Measurements from ENCODE around the gene WDR36. TPM values are rescaled to one million over a fixed set of nuclear protein-coding genes. Genes with fewer than 3 reads are reported as not detected.

WDR36 gene
- total and polyA plus RNA-seq, 2 experiments from 2014 or later, result 17.1 to 27.7 TPM

- no peaks in the 10 kb centered on the region for H4K20me1 ChIP-seq (ENCODE audit: insufficient read depth)
- DNase-seq, result no peak
- no peak overlapping the region for H3K4me2 ChIP-seq (ENCODE audit: unreplicated experiment)
- no peaks in the 10 kb centered on the region for H3K27me3 ChIP-seq (replicated peaks; ENCODE audit: insufficient read depth)
- H3K27ac ChIP-seq, result no peak overlapping the region
- WGBS, 2 experiments (ENCODE audit: low coverage in 1 of 2, low lambda C conversion rate in 2 of 2, missing lambda C conversion rate in 2 of 2), result 80 to 86% methylated on average over 2 of the region's 2 CpGs
- H3K4me1 ChIP-seq (ENCODE audit: insufficient read depth), result no peaks in the 10 kb centered on the region
- peaks cover 5% of the 10 kb centered on the region; the same call in 1 of the 2 replicates for H3K79me2 ChIP-seq (ENCODE audit: insufficient read depth)
- TF ChIP-seq EZH2 (IDR thresholded peaks at IDR 0.05; ENCODE audit: insufficient read depth, poor library complexity, severe bottlenecking) (no peak), EZH2phosphoT487 (IDR thresholded peaks at IDR 0.05; ENCODE audit: insufficient read depth, low read depth) (no peak)
- H3K9me3 ChIP-seq (ENCODE audit: low read depth), result no peaks in the 10 kb centered on the region
- peaks cover 90% of the 10 kb centered on the region for H3K36me3 ChIP-seq (ENCODE audit: low read depth)
- no peak overlapping the region for H2AFZ ChIP-seq
- H3K9me2 ChIP-seq (ENCODE audit: insufficient read depth), result no peaks in the 10 kb centered on the region
- H3F3A ChIP-seq (ENCODE audit: insufficient read depth), result no peaks in the 10 kb centered on the region
- H3K4me3 ChIP-seq, result no peak overlapping the region
- no peak overlapping the region for H3K9ac ChIP-seq
- in situ Hi-C loops (cut with MboI), result no loop called here
Observed at GRCh38 chr5:111107371-111107770, 15.2 kb downstream of the WDR36 start.

DNA sequence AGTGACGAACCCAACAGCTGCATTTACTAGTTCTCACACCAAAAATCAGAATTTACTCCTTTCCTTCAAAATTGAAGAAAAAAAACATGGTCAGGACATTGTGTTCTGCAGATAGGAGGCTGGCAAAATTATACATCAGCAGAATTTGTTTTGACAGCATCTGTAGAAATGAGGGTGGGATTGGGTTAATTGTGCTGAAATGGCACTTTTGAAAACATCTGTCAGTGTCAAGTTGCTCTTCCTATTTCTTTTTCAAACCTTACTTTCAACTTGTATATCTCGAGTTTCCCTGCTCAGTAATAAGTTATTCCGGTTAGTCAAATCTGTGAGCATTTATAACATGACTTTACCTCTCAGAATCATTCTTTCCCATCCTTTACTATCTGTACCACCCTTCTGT, 19.8 kb downstream of the WDR36 start:
- Histone ChIP-seq H3K27ac (no peak overlapping the region), H3K27me3 (replicated peaks; ENCODE audit: insufficient read depth) (no peaks in the 10 kb centered on the region), H3K4me2 (ENCODE audit: unreplicated experiment) (no peak overlapping the region), H3K4me1 (ENCODE audit: insufficient read depth) (no peaks in the 10 kb centered on the region), H2AFZ (no peak overlapping the region), H3K79me2 (ENCODE audit: insufficient read depth) (peaks cover 10% of the 10 kb centered on the region; the same call in 1 of the 2 replicates), H4K20me1 (ENCODE audit: insufficient read depth) (no peaks in the 10 kb centered on the region), H3K4me3 (no peak overlapping the region), H3K9ac (no peak overlapping the region), H3K9me3 (ENCODE audit: low read depth) (no peaks in the 10 kb centered on the region), H3K9me2 (ENCODE audit: insufficient read depth) (no peaks in the 10 kb centered on the region), H3F3A (ENCODE audit: insufficient read depth) (no peaks in the 10 kb centered on the region), H3K36me3 (ENCODE audit: low read depth) (peaks cover 67% of the 10 kb centered on the region)
- in situ Hi-C loops (cut with MboI), result no loop called here
- TF ChIP-seq EZH2 (IDR thresholded peaks at IDR 0.05; ENCODE audit: insufficient read depth, poor library complexity, severe bottlenecking) (no peak), EZH2phosphoT487 (IDR thresholded peaks at IDR 0.05; ENCODE audit: insufficient read depth, low read depth) (no peak)
- no peak for DNase-seq
- WGBS, 2 experiments (ENCODE audit: low coverage in 1 of 2, low lambda C conversion rate in 2 of 2, missing lambda C conversion rate in 2 of 2), result 97 to 99% methylated on average over 3 of the region's 3 CpGs

DNA sequence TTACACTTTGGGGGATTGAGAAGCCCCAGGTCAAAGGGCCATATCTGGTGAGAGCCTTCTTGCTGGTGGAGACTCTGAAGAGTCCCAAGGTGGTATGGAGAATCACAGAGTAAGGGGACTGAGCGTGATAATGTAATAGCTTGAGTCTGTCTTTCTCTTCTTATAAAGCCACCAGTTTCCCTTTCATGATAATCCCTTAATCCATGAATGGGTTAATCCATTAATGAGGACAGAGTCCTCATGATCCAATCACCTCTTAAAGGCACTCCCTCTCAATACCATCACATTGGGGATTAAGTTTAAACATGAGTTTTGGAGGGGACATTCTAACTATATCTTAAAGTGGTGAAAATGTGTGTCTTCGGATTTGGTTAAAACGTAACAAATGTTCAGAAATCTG, 21.5 kb downstream of the WDR36 start:
- H4K20me1 ChIP-seq (ENCODE audit: insufficient read depth), result no peaks in the 10 kb centered on the region
- in situ Hi-C loops (cut with MboI), result no loop called here
- H3F3A ChIP-seq (ENCODE audit: insufficient read depth), result no peaks in the 10 kb centered on the region
- TF ChIP-seq EZH2phosphoT487 (IDR thresholded peaks at IDR 0.05; ENCODE audit: insufficient read depth, low read depth) (no peak), EZH2 (IDR thresholded peaks at IDR 0.05; ENCODE audit: insufficient read depth, poor library complexity, severe bottlenecking) (no peak)
- H3K9me3 ChIP-seq (ENCODE audit: low read depth), result no peaks in the 10 kb centered on the region
- H3K79me2 ChIP-seq (ENCODE audit: insufficient read depth), result peaks cover 6% of the 10 kb centered on the region; the same call in 1 of the 2 replicates
- no peak overlapping the region for H3K4me3 ChIP-seq
- no peaks in the 10 kb centered on the region for H3K9me2 ChIP-seq (ENCODE audit: insufficient read depth)
- DNase-seq, result no peak
- H3K27ac ChIP-seq, result no peak overlapping the region
- WGBS, 2 experiments (ENCODE audit: low coverage in 1 of 2, low lambda C conversion rate in 2 of 2, missing lambda C conversion rate in 2 of 2), result 89 to 96% methylated on average over 3 of the region's 3 CpGs
- H3K27me3 ChIP-seq (replicated peaks; ENCODE audit: insufficient read depth), result no peaks in the 10 kb centered on the region
- H3K4me2 ChIP-seq (ENCODE audit: unreplicated experiment), result no peak overlapping the region
- peaks cover 57% of the 10 kb centered on the region for H3K36me3 ChIP-seq (ENCODE audit: low read depth)
- H3K4me1 ChIP-seq (ENCODE audit: insufficient read depth), result no peaks in the 10 kb centered on the region
- no peak overlapping the region for H2AFZ ChIP-seq
- H3K9ac ChIP-seq, result no peak overlapping the region

DNA sequence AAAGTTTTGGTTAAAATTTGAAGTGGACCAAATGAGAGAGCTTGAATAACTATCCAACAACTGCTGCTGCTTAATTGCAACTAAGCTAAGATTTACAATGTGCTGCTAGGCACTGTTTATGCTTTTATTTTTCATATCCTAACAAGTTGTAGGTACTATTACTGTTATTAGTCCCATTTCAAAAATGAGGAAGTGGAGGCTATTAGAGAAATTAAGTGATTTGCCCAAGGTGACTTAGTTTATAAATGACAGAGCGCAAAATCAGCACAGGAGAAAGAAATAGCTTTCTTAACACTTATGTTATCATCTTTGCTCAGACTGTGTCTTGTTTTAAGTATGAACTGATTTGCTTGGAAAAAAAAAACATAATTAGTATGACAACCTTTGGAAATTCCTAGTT, 23.1 kb downstream of the WDR36 start:
- 0 out of 2 replicates have a peak, but pooled peaks cover 5% of the 10 kb centered on the region for H3K79me2 ChIP-seq (ENCODE audit: insufficient read depth)
- TF ChIP-seq EZH2 (IDR thresholded peaks at IDR 0.05; ENCODE audit: insufficient read depth, poor library complexity, severe bottlenecking) (no peak), EZH2phosphoT487 (IDR thresholded peaks at IDR 0.05; ENCODE audit: insufficient read depth, low read depth) (no peak)
- no peaks in the 10 kb centered on the region for H3K4me1 ChIP-seq (ENCODE audit: insufficient read depth)
- H3K9me3 ChIP-seq (ENCODE audit: low read depth), result no peaks in the 10 kb centered on the region
- H3K27ac ChIP-seq, result no peak overlapping the region
- H3K4me3 ChIP-seq, result no peak overlapping the region
- H3F3A ChIP-seq (ENCODE audit: insufficient read depth), result no peaks in the 10 kb centered on the region
- H3K36me3 ChIP-seq (ENCODE audit: low read depth), result peaks cover 56% of the 10 kb centered on the region
- no peaks in the 10 kb centered on the region for H3K9me2 ChIP-seq (ENCODE audit: insufficient read depth)
- no peak for DNase-seq
- WGBS, 2 experiments (ENCODE audit: low coverage in 1 of 2, low lambda C conversion rate in 2 of 2, missing lambda C conversion rate in 2 of 2), result 100% methylated on average over 1 of the region's 1 CpG
- no peak overlapping the region for H3K4me2 ChIP-seq (ENCODE audit: unreplicated experiment)
- H4K20me1 ChIP-seq (ENCODE audit: insufficient read depth), result no peaks in the 10 kb centered on the region
- in situ Hi-C loops (cut with MboI), result no loop called here
- no peak overlapping the region for H2AFZ ChIP-seq
- no peaks in the 10 kb centered on the region for H3K27me3 ChIP-seq (replicated peaks; ENCODE audit: insufficient read depth)
- H3K9ac ChIP-seq, result no peak overlapping the region

DNA sequence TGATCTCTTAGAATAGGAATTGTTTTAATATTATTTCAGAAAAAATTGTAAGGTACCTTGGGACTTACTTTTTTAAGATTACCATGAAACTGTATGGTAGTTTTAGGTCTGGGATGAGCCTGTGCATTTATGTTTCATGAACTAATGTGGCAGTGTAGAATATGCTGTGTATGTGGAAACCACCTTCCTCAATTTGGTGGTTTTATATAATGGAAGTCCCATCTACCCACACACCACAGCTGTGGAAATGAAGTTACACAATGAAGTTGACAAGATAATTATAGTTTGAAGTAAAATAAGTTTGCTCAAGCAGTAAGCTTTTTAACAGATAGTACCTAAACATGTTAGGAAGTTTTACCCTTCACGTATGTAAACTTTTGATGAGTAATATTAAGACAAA, 24.4 kb downstream of the WDR36 start:
- TF ChIP-seq EZH2phosphoT487 (IDR thresholded peaks at IDR 0.05; ENCODE audit: insufficient read depth, low read depth), result no peak
- no peak for TF ChIP-seq EZH2 (IDR thresholded peaks at IDR 0.05; ENCODE audit: insufficient read depth, poor library complexity, severe bottlenecking)
- H3F3A ChIP-seq (ENCODE audit: insufficient read depth), result no peaks in the 10 kb centered on the region
- in situ Hi-C loops (cut with MboI), result no loop called here
- no peak overlapping the region for H3K27ac ChIP-seq
- no peak for DNase-seq
- H3K4me2 ChIP-seq (ENCODE audit: unreplicated experiment), result no peak overlapping the region
- 58 to 64% methylated on average over 1 of the region's 1 CpG for WGBS, 2 experiments (ENCODE audit: low coverage in 1 of 2, low lambda C conversion rate in 2 of 2, missing lambda C conversion rate in 2 of 2)
- H3K27me3 ChIP-seq (replicated peaks; ENCODE audit: insufficient read depth), result no peaks in the 10 kb centered on the region
- no peak overlapping the region for H2AFZ ChIP-seq
- peaks cover 57% of the 10 kb centered on the region for H3K36me3 ChIP-seq (ENCODE audit: low read depth)
- H3K9ac ChIP-seq, result no peak overlapping the region
- H4K20me1 ChIP-seq (ENCODE audit: insufficient read depth), result no peaks in the 10 kb centered on the region
- H3K9me3 ChIP-seq (ENCODE audit: low read depth), result no peaks in the 10 kb centered on the region
- H3K79me2 ChIP-seq (ENCODE audit: insufficient read depth), result 0 out of 2 replicates have a peak, but pooled peaks cover 5% of the 10 kb centered on the region
- no peaks in the 10 kb centered on the region for H3K4me1 ChIP-seq (ENCODE audit: insufficient read depth)
- no peak overlapping the region for H3K4me3 ChIP-seq
- no peaks in the 10 kb centered on the region for H3K9me2 ChIP-seq (ENCODE audit: insufficient read depth)
